Prostate gland (tissue), 2 donors: Measurements from ENCODE around the gene CHD5. TPM values are rescaled to one million over a fixed set of nuclear protein-coding genes. Genes with fewer than 3 reads are reported as not detected.
A peak's percentile ranks its signal among the peaks of the same experiment; 100 is the strongest.

Source experiments
- DNase-seq: peaks from one replicate; pipeline ENCODE4 v3.0.0-alpha.2; 2019; ENCODE audit warnings: low spot score
- H3K27ac ChIP-seq, 2 donors: fragments of 200-600 bp; sonication (generic); 2 replicates each; pipeline ENCODE4 v1.5.1; 2017 to 2019
- H3K27me3 ChIP-seq: fragments of 200-600 bp; sonication (generic); replicated peaks from 2 replicates; pipeline ENCODE4 v1.5.1; 2019; ENCODE audit not compliant: insufficient read depth
- H3K36me3 ChIP-seq, 2 donors: fragments of 200-600 bp; sonication (generic); 1 replicate in 1 of 2; 2 replicates in 1 of 2; pipeline versions ENCODE4 v1.5.1 to v1.8.1; 2017 to 2019
- H3K4me1 ChIP-seq: fragments of 200-600 bp; sonication (generic); replicated peaks from 2 replicates; pipeline ENCODE4 v1.5.1; 2019
- H3K4me3 ChIP-seq, 2 donors: fragments of 200-600 bp; sonication (generic); 2 replicates each; pipeline ENCODE4 v1.5.1; 2017 to 2019
- H3K9me3 ChIP-seq: fragments of 200-600 bp; sonication (generic); 2 replicates; pipeline ENCODE4 v1.5.1; 2017
- CTCF ChIP-seq, 4 experiments: fragments of 200-600 bp in 2 of 4; fragments of 450-650 bp in 2 of 4; sonication (generic) in 2 of 4; IDR thresholded peaks; 1 replicate in 3 of 4; 2 replicates in 1 of 4; pipeline ENCODE4 v1.5.1; 2016 to 2019; ENCODE audit warnings: antibody characterized with exemption in 4 of 4, mild to moderate bottlenecking in 2 of 4, moderate library complexity in 2 of 4
- POLR2A ChIP-seq: fragments of 450-650 bp; IDR thresholded peaks from one replicate; pipeline ENCODE4 v1.6.1; 2016; ENCODE audit warnings: antibody characterized with exemption, mild to moderate bottlenecking
- POLR2AphosphoS5 ChIP-seq: sonication (generic); formaldehyde crosslinking; IDR thresholded peaks from one replicate; pipeline ENCODE4 v1.6.1; 2017; ENCODE audit warnings: antibody characterized with exemption
- WGBS: methylation state at CpG from one replicate; pipeline ENCODE4 v1.1.5; 2018; 5-methylcytosine and 5-hydroxymethylcytosine counted together
- intact Hi-C: fragments of 100-400 bp; cut with DNase I; formaldehyde crosslinking; loops from one replicate; pipeline ENCODE4 v1.14.2; 2022
- total RNA-seq, 2 donors: library from RNA; depleted of rRNA; stranded (reverse); fragments of >200 nt; gene quantifications; one replicate each; pipeline ENCODE4 v1.1.0, GENCODE V29; 2016

Gene CHD5
- total RNA-seq, 2 donors from 2014 or later, result 4.9 to 17.0 TPM

- Histone ChIP-seq H3K4me3 (peak overlapping the region; percentile 10 to 21), H3K9me3 (no peaks in the 10 kb centered on the region), H3K27me3 (peaks cover 15% of the 10 kb centered on the region), H3K4me1 (peaks cover 7% of the 10 kb centered on the region), H3K36me3 (no peaks in the 10 kb centered on the region), H3K27ac (no peak overlapping the region)
- intact Hi-C loops, result loop anchor here (10.0 kb wide), 1 partner anchor 124 kb away; no protein-coding TSS in a partner anchor
- WGBS, result 4% methylated on average over 44 of the region's 51 CpGs
- no peak for DNase-seq
- TF ChIP-seq POLR2AphosphoS5 (no peak), CTCF (IDR thresholded peaks at IDR 0.05) (no peak), POLR2A (no peak)
These were observed 1.2 kb downstream of the CHD5 start for GRCh38 chr1:6178751-6179563.

- 68% methylated on average over 18 of the region's 18 CpGs for WGBS
These were observed 2.3 kb downstream of the CHD5 start for GRCh38 chr1:6177681-6178380.

GRCh38 chr1:6176779-6177178 lies 3.3 kb downstream of the CHD5 start:
- intact Hi-C loops, result loop anchor here (10.0 kb wide), 1 partner anchor 122 kb away; no protein-coding TSS in a partner anchor
- Histone ChIP-seq H3K36me3 (no peaks in the 10 kb centered on the region), H3K9me3 (no peaks in the 10 kb centered on the region), H3K4me1 (peaks cover 7% of the 10 kb centered on the region), H3K27ac (no peak overlapping the region), H3K4me3 (no peak overlapping the region), H3K27me3 (peaks cover 15% of the 10 kb centered on the region)
- TF ChIP-seq CTCF (IDR thresholded peaks at IDR 0.05), result no peak
- no peak for TF ChIP-seq POLR2AphosphoS5
- no peak for TF ChIP-seq POLR2A
- DNase-seq, result no peak
- WGBS, result 80% methylated on average over 5 of the region's 5 CpGs

More at GRCh38 chr1:6177681-6178380, 2.3 kb downstream of the CHD5 start:
- intact Hi-C loops, result loop anchor here (10.0 kb wide), 1 partner anchor 123 kb away; no protein-coding TSS in a partner anchor
- no peak for TF ChIP-seq POLR2A
- TF ChIP-seq POLR2AphosphoS5, result no peak
- DNase-seq, result no peak
- Histone ChIP-seq H3K4me1 (peaks cover 7% of the 10 kb centered on the region), H3K4me3 (no peak overlapping the region), H3K9me3 (no peaks in the 10 kb centered on the region), H3K27ac (no peak overlapping the region), H3K36me3 (no peaks in the 10 kb centered on the region), H3K27me3 (peaks cover 15% of the 10 kb centered on the region)

GRCh38 chr1:6175411-6175828 lies 4.7 kb downstream of the CHD5 start:
- intact Hi-C loops, result loop anchor here (10.0 kb wide), 1 partner anchor 121 kb away; no protein-coding TSS in a partner anchor
- H3K27ac ChIP-seq, result no peak overlapping the region
- no peak overlapping the region for H3K4me3 ChIP-seq
- no peaks in the 10 kb centered on the region for H3K36me3 ChIP-seq
- WGBS, result 90% methylated on average over 6 of the region's 6 CpGs
- TF ChIP-seq POLR2A (no peak), POLR2AphosphoS5 (no peak), CTCF (IDR thresholded peaks at IDR 0.05) (no peak)
- peaks cover 18% of the 10 kb centered on the region for H3K27me3 ChIP-seq
- peaks cover 7% of the 10 kb centered on the region for H3K4me1 ChIP-seq
- no peaks in the 10 kb centered on the region for H3K9me3 ChIP-seq
- no peak for DNase-seq
